Cardiac muscle cell (in vitro differentiated cells and primary cell): ENCODE data around the gene ELFN2. TPM values are rescaled to one million over a fixed set of nuclear protein-coding genes. Genes with fewer than 3 reads are reported as not detected.

Experiments used
- DNase-seq, 2 donors: peaks; one replicate each; pipeline versions ENCODE4 v3.0.0 to v3.0.0-alpha.2; 2010 to 2017; ENCODE audit warnings: low read depth in 1 of 2, low spot score in 1 of 2
- H3K27ac ChIP-seq: fragments of 200-600 bp; sonication (generic); 2 replicates; pipeline ENCODE4 v1.5.1; 2016
- H3K27me3 ChIP-seq: fragments of 200-600 bp; sonication (generic); 2 replicates; pipeline ENCODE4 v1.6.0; 2016; ENCODE audit warnings: control low read depth
- H3K36me3 ChIP-seq: fragments of 200-600 bp; sonication (generic); 2 replicates; pipeline ENCODE4 v1.5.1; 2016; ENCODE audit warnings: control low read depth
- H3K4me1 ChIP-seq: fragments of 200-600 bp; sonication (generic); 2 replicates; pipeline ENCODE4 v1.8.1; 2017; ENCODE audit warnings: low read depth, mild to moderate bottlenecking, mixed run types
- H3K4me3 ChIP-seq: fragments of 200-600 bp; sonication (generic); 2 replicates; pipeline ENCODE4 v1.5.1; 2016; ENCODE audit warnings: mild to moderate bottlenecking
- H3K9me3 ChIP-seq: fragments of 200-600 bp; sonication (generic); 2 replicates; pipeline ENCODE4 v1.5.1; 2017; ENCODE audit warnings: low read depth, mild to moderate bottlenecking, control low read depth
- CTCF ChIP-seq: IDR thresholded peaks from 2 replicates; pipeline ENCODE4 v1.5.1; 2012; ENCODE audit warnings: low read depth, mild to moderate bottlenecking, low read length
- polyA plus RNA-seq: library from polyadenylated mRNA; unstranded; fragments of >200 nt; fragmentation: Nextera tagmentation; extraction: Ambion mirVana; gene quantifications from 2 replicates; pipeline ENCODE4 v1.2.1, GENCODE V29; 2016
- total RNA-seq: library from RNA; depleted of rRNA; stranded (reverse); fragments of >200 nt; gene quantifications from 2 replicates; pipeline ENCODE4 v1.2.3, GENCODE V29; 2016

The ELFN2 gene
- total and polyA plus RNA-seq, 2 experiments from 2014 or later, result 0.09 TPM; not detected in 1

DNA sequence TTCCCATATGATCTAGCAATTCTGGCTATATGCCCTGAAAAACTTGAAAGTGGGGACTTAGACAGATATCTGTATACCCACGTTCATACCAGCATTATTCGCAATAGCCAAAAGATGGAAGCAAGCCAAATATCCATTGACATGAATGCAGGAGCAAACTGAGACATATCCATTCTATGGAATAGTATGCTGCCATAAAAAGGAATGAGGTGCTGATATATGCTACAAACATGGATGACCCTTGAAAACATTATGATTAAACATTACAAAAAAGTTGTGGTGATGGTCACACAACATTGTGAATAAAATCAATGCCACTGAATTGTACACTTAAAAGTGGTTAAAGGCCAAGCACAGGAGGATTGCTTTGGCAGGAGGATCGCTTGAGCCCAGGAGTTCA is 33.4 kb upstream of the ELFN2 start:
- no peak for DNase-seq
- H3K36me3 ChIP-seq, result no peaks in the 10 kb centered on the region
- no peaks in the 10 kb centered on the region for H3K4me1 ChIP-seq
- H3K4me3 ChIP-seq, result no peak overlapping the region
- TF ChIP-seq CTCF, result no peak
- peaks cover 17% of the 10 kb centered on the region for H3K27me3 ChIP-seq
- H3K9me3 ChIP-seq, result no peaks in the 10 kb centered on the region
- no peak overlapping the region for H3K27ac ChIP-seq

DNA sequence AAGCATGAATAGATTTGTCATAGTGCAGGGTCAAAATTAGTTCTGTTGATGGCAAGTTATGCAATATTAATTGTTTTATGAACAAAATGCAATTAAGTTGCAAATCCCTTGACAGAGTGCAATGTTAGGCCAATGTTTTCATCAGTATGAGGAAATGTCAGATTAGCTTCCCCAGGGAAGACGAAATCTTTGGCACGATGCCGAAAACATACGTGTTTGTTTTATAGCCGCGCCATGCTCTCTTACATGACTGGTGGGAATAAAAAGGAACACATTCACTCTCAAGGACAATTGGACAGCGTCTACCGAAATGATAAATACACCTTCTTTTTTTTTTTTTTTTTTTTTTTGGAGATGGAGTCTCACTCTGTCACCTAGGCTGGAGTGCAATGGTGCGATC is 31.9 kb upstream of the ELFN2 start:
- H3K4me3 ChIP-seq, result no peak overlapping the region
- TF ChIP-seq CTCF, result no peak
- H3K36me3 ChIP-seq, result no peaks in the 10 kb centered on the region
- peak in 1 of 2 donors; percentile 38 for DNase-seq
- no peaks in the 10 kb centered on the region for H3K9me3 ChIP-seq
- H3K27ac ChIP-seq, result no peak overlapping the region
- peaks cover 12% of the 10 kb centered on the region for H3K27me3 ChIP-seq
- peaks cover 3% of the 10 kb centered on the region for H3K4me1 ChIP-seq

- no peaks in the 10 kb centered on the region for H3K36me3 ChIP-seq
- H3K4me1 ChIP-seq, result peaks cover 3% of the 10 kb centered on the region
- no peak overlapping the region for H3K27ac ChIP-seq
Measured at GRCh38 chr22:37457093-37457893, 30.0 kb upstream of the ELFN2 start.

GRCh38 chr22:37456346-37456745 is 29.1 kb upstream of the ELFN2 start:
- DNase-seq, result no peak
- no peaks in the 10 kb centered on the region for H3K36me3 ChIP-seq
- TF ChIP-seq CTCF, result no peak
- peaks cover 12% of the 10 kb centered on the region for H3K27me3 ChIP-seq
- H3K9me3 ChIP-seq, result no peaks in the 10 kb centered on the region
- H3K4me1 ChIP-seq, result peaks cover 3% of the 10 kb centered on the region
- H3K4me3 ChIP-seq, result no peak overlapping the region
- no peak overlapping the region for H3K27ac ChIP-seq

More at GRCh38 chr22:37457093-37457893, 30.0 kb upstream of the ELFN2 start:
- Histone ChIP-seq H3K9me3 (no peaks in the 10 kb centered on the region), H3K4me3 (no peak overlapping the region), H3K27me3 (peaks cover 12% of the 10 kb centered on the region)
- TF ChIP-seq CTCF, result peak; percentile 94
- DNase-seq, result peak; percentile 71 to 81

DNA sequence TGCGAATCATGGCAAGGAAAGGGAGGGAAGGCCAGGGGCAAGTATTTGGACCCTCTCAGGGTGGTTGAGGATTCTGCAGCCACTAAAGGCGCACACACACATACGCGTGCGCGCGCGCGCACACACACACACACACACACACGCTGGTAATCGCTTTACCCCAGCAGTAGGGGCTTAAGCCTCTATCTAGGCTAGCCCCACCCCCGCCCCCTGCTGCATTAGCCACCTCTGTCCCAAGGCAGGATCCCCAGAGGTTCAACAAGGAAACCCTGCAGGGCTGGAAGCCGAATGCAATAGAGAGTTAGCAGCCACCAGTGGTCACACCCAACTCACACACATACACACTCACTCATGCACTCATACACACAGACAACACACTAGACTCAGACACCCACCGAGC is 28.6 kb upstream of the ELFN2 start:
- Histone ChIP-seq H3K4me3 (no peak overlapping the region), H3K36me3 (no peaks in the 10 kb centered on the region), H3K27ac (no peak overlapping the region), H3K27me3 (peaks cover 12% of the 10 kb centered on the region), H3K9me3 (no peaks in the 10 kb centered on the region), H3K4me1 (peaks cover 3% of the 10 kb centered on the region)
- no peak for DNase-seq
- no peak for TF ChIP-seq CTCF
